ENCODE measurements around the gene CLDN7. TPM values are rescaled to one million over a fixed set of nuclear protein-coding genes. Genes with fewer than 3 reads are reported as not detected.

CLDN7 gene
- total and polyA plus RNA-seq, 2 experiments from 2014 or later = 0.51 to 0.83 TPM

- peaks cover 26% of the 10 kb centered on the region for H3K36me3 ChIP-seq
- H3K27me3 ChIP-seq = no peaks in the 10 kb centered on the region
- peak overlapping the region; percentile 99 for H3K27ac ChIP-seq
- peaks cover 10% of the 10 kb centered on the region for H3K4me1 ChIP-seq (ENCODE audit: low read depth)
- H3K9me3 ChIP-seq (ENCODE audit: low read depth) = no peaks in the 10 kb centered on the region
- DNase-seq (ENCODE audit: low read depth in 1 of 2, low spot score in 1 of 2) = peak; percentile 56 to 59
- TF ChIP-seq CTCF (IDR thresholded peaks at IDR 0.05; ENCODE audit: low read depth, low read length) = peak; percentile 8
- H3K4me3 ChIP-seq = peak overlapping the region; percentile 90
These were observed 45.7 kb upstream of the CLDN7 start for GRCh38 chr17:7307686-7308624.

GRCh38 chr17:7306911-7307685 lies 44.8 kb upstream of the CLDN7 start, which contains the start of gene EIF5A:
TSS of gene EIF5A (plus strand) at chr17:7307628. CDS start at chr17:7309636, 2,008 bp downstream.
- peaks cover 10% of the 10 kb centered on the region for H3K4me1 ChIP-seq (ENCODE audit: low read depth)
- H3K27me3 ChIP-seq = no peaks in the 10 kb centered on the region
- no peak for TF ChIP-seq CTCF (IDR thresholded peaks at IDR 0.05; ENCODE audit: low read depth, low read length)
- H3K9me3 ChIP-seq (ENCODE audit: low read depth) = no peaks in the 10 kb centered on the region
- H3K36me3 ChIP-seq = peaks cover 19% of the 10 kb centered on the region
- H3K4me3 ChIP-seq = peak within 1 kb of the TSS; percentile 90
- H3K27ac ChIP-seq = peak within 1 kb of the TSS; percentile 99
- peak; percentile 100 for DNase-seq (ENCODE audit: low read depth in 1 of 2, low spot score in 1 of 2)

- Histone ChIP-seq H3K9me3 (ENCODE audit: low read depth) (no peaks in the 10 kb centered on the region), H3K27me3 (no peaks in the 10 kb centered on the region), H3K36me3 (no peaks in the 10 kb centered on the region), H3K27ac (no peak overlapping the region), H3K4me3 (no peak overlapping the region), H3K4me1 (ENCODE audit: low read depth) (peaks cover 3% of the 10 kb centered on the region)
- TF ChIP-seq CTCF (IDR thresholded peaks at IDR 0.05; ENCODE audit: low read depth, low read length) = no peak
- DNase-seq (ENCODE audit: low read depth in 1 of 2, low spot score in 1 of 2) = no peak
These were observed 41.9 kb upstream of the CLDN7 start for GRCh38 chr17:7304179-7304578.

- H3K36me3 ChIP-seq = no peaks in the 10 kb centered on the region
- H3K27ac ChIP-seq = no peak overlapping the region
- peak; percentile 92 for TF ChIP-seq CTCF (IDR thresholded peaks at IDR 0.05; ENCODE audit: low read depth, low read length)
- H3K27me3 ChIP-seq = peaks cover 4% of the 10 kb centered on the region
- H3K9me3 ChIP-seq (ENCODE audit: low read depth) = no peaks in the 10 kb centered on the region
- no peak overlapping the region for H3K4me3 ChIP-seq
- peaks cover 33% of the 10 kb centered on the region for H3K4me1 ChIP-seq (ENCODE audit: low read depth)
- DNase-seq (ENCODE audit: low read depth in 1 of 2, low spot score in 1 of 2) = peak; percentile 87 to 92
These were observed 34.0 kb upstream of the CLDN7 start for GRCh38 chr17:7296189-7296861.
